DMS53 (cell line): ENCODE measurements around the gene GATC.

Experiments used
- DNase-seq: peaks from one replicate; lab custom pipeline; 2025; lab: John Stamatoyannopoulos, UW

The GATC gene

GRCh38 chr12:120445911-120446843 lies at the start of gene GATC, which contains the start of gene TRIAP1:
Gene GATC (plus strand): TSS chr12:120446444. CDS start chr12:120446481, 37 bp downstream.
Gene TRIAP1 (minus strand): TSS chr12:120446384. CDS start chr12:120446372, 12 bp downstream.
- DNase-seq: peak; percentile 95

GRCh38 chr12:120397824-120398540 lies 48.3 kb upstream of the GATC start:
- DNase-seq: peak; percentile 61

GRCh38 chr12:120399531-120399930 lies 46.7 kb upstream of the GATC start:
- peak; percentile 24 for DNase-seq

- DNase-seq: no peak
Observed at GRCh38 chr12:120402217-120402616, 44.0 kb upstream of the GATC start.

- DNase-seq: no peak
Observed at GRCh38 chr12:120403869-120404268, 42.4 kb upstream of the GATC start.

GRCh38 chr12:120404271-120404670 lies 42.0 kb upstream of the GATC start:
- peak; percentile 25 for DNase-seq

GRCh38 chr12:120406069-120406468 lies 40.2 kb upstream of the GATC start:
- no peak for DNase-seq

GRCh38 chr12:120406553-120406952 lies 39.7 kb upstream of the GATC start:
- DNase-seq: no peak

GRCh38 chr12:120408771-120409170 lies 37.5 kb upstream of the GATC start:
- DNase-seq: no peak

- DNase-seq: no peak
Observed at GRCh38 chr12:120412421-120412820, 33.8 kb upstream of the GATC start.

- DNase-seq: no peak
Observed at GRCh38 chr12:120413901-120414695, 32.1 kb upstream of the GATC start.

- no peak for DNase-seq
Observed at GRCh38 chr12:120416490-120417216, 29.6 kb upstream of the GATC start.

- no peak for DNase-seq
Observed at GRCh38 chr12:120417917-120418580, 28.2 kb upstream of the GATC start.

GRCh38 chr12:120421701-120422100 lies 24.5 kb upstream of the GATC start:
- no peak for DNase-seq

GRCh38 chr12:120422892-120423456 lies 23.3 kb upstream of the GATC start:
- DNase-seq: no peak

GRCh38 chr12:120425797-120426196 lies 20.4 kb upstream of the GATC start:
- DNase-seq: no peak

- DNase-seq: no peak
Observed at GRCh38 chr12:120428597-120429229, 17.5 kb upstream of the GATC start.

GRCh38 chr12:120429368-120429767 lies 16.9 kb upstream of the GATC start:
- DNase-seq: no peak

GRCh38 chr12:120432772-120433525 lies 13.3 kb upstream of the GATC start:
- no peak for DNase-seq
